ENCODE data around the gene TRMT6. TPM values are rescaled to one million over a fixed set of nuclear protein-coding genes. Genes with fewer than 3 reads are reported as not detected.
A peak's percentile ranks its signal among the peaks of the same experiment; 100 is the strongest.

TRMT6 gene
- total and polyA plus RNA-seq, 10 donors = 8.5 to 15.2 (median 10.9) TPM

GRCh38 chr20:5975778-5976177 is 25.4 kb upstream of the TRMT6 start:
- WGBS, 5 donors = 91 to 100% (median 94%) methylated on average over 2 of the region's 2 CpGs
- H3K4me1 ChIP-seq = no peaks in the 10 kb centered on the region
- DNase-seq = no peak
- H3K4me3 ChIP-seq = no peak overlapping the region
- peaks cover 0 to 91% (median 28%) of the 10 kb centered on the region in 6 donors for H3K36me3 ChIP-seq
- no peak overlapping the region for H3K27ac ChIP-seq
- intact Hi-C loops (cut with DNase I; ENCODE audit: low total_unique reads) = no loop called here
- no peaks in the 10 kb centered on the region for H3K27me3 ChIP-seq (replicated peaks in 1 of 7)
- H3K9me3 ChIP-seq = no peaks in the 10 kb centered on the region
- TF ChIP-seq POLR2AphosphoS5 (IDR thresholded peaks at IDR 0.05) = no peak
- TF ChIP-seq POLR2A (IDR thresholded peaks at IDR 0.05) = no peak
- no peak for TF ChIP-seq CTCF (IDR thresholded peaks at IDR 0.05 in 8 of 11, conservative IDR thresholded peaks at IDR 0.05 in 3 of 11)

- WGBS, 5 donors = 93 to 100% (median 96%) methylated on average over 1 of the region's 1 CpG
- Histone ChIP-seq H3K4me3 (no peak overlapping the region), H3K27ac (peak overlapping the region in 3 of 8 donors; percentile 75 to 80 (median 77)), H3K9me3 (no peaks in the 10 kb centered on the region), H3K36me3 (peaks cover 0 to 90% (median 27%) of the 10 kb centered on the region in 6 donors), H3K4me1 (no peaks in the 10 kb centered on the region), H3K27me3 (replicated peaks in 1 of 7) (no peaks in the 10 kb centered on the region)
- intact Hi-C loops (cut with DNase I; ENCODE audit: low total_unique reads) = no loop called here
- TF ChIP-seq POLR2A (IDR thresholded peaks at IDR 0.05) (no peak), POLR2AphosphoS5 (IDR thresholded peaks at IDR 0.05) (no peak), CTCF (IDR thresholded peaks at IDR 0.05 in 8 of 11, conservative IDR thresholded peaks at IDR 0.05 in 3 of 11) (no peak)
- DNase-seq = no peak
Observed at GRCh38 chr20:5974531-5974930, 24.2 kb upstream of the TRMT6 start.

GRCh38 chr20:5973971-5974370 is 23.6 kb upstream of the TRMT6 start:
- intact Hi-C loops (cut with DNase I; ENCODE audit: low total_unique reads) = no loop called here
- Histone ChIP-seq H3K27ac (peak overlapping the region in 4 of 8 donors; percentile 56 to 80 (median 76)), H3K4me1 (no peaks in the 10 kb centered on the region), H3K27me3 (replicated peaks in 1 of 7) (no peaks in the 10 kb centered on the region), H3K9me3 (no peaks in the 10 kb centered on the region), H3K36me3 (peaks cover 0 to 88% (median 24%) of the 10 kb centered on the region in 6 donors), H3K4me3 (peak overlapping the region in 1 of 8 donors; percentile 17)
- WGBS, 5 donors = 59 to 83% (median 75%) methylated on average over 4 of the region's 4 CpGs
- no peak for DNase-seq
- TF ChIP-seq POLR2AphosphoS5 (IDR thresholded peaks at IDR 0.05) (no peak), POLR2A (IDR thresholded peaks at IDR 0.05) (no peak), CTCF (IDR thresholded peaks at IDR 0.05 in 8 of 11, conservative IDR thresholded peaks at IDR 0.05 in 3 of 11) (no peak)

- Histone ChIP-seq H3K4me3 (no peak overlapping the region), H3K27ac (peak overlapping the region in 4 of 8 donors; percentile 56 to 80 (median 76)), H3K9me3 (no peaks in the 10 kb centered on the region), H3K4me1 (no peaks in the 10 kb centered on the region), H3K27me3 (replicated peaks in 1 of 7) (no peaks in the 10 kb centered on the region), H3K36me3 (peaks cover 0 to 88% (median 18%) of the 10 kb centered on the region in 6 donors)
- TF ChIP-seq POLR2AphosphoS5 (IDR thresholded peaks at IDR 0.05) = no peak
- no peak for TF ChIP-seq POLR2A (IDR thresholded peaks at IDR 0.05)
- no peak for TF ChIP-seq CTCF (IDR thresholded peaks at IDR 0.05 in 8 of 11, conservative IDR thresholded peaks at IDR 0.05 in 3 of 11)
- WGBS, 5 donors = 77 to 96% (median 86%) methylated on average over 2 of the region's 2 CpGs
- DNase-seq = no peak
- intact Hi-C loops (cut with DNase I; ENCODE audit: low total_unique reads) = no loop called here
Observed at GRCh38 chr20:5973172-5973571, 22.8 kb upstream of the TRMT6 start.

Measured in spleen (tissue), 11 donors.